Right ventricle myocardium superior (tissue), 1 donor: ENCODE results near the gene RMRP. TPM values are rescaled to one million over a fixed set of nuclear protein-coding genes. Genes with fewer than 3 reads are reported as not detected.

Source experiments
- ATAC-seq: fragments of 200-7000 bp; cut with Tn5 transposase; one replicate; pipeline ENCODE4 v1.9.1; 2020; ENCODE audit warnings: mild to moderate bottlenecking; ENCODE audit not compliant: poor library complexity
- DNase-seq: peaks from one replicate; pipeline ENCODE4 v3.0.0-alpha.2; 2020
- intact Hi-C: fragments of 100-400 bp; cut with DNase I; formaldehyde crosslinking; loops from one replicate; pipeline ENCODE4 v1.11.2; 2022
- long read RNA-seq: library from polyadenylated mRNA; unstranded; transcript quantifications from one replicate; pipeline ENCODE4 v2.0.0, GENCODE V29; 2021
- total RNA-seq: library from RNA; stranded (reverse); fragmentation: NEBNext Ultra II Directional; extraction: Animal tissue kit (Norgen Biotek cat#: 25700); gene quantifications from one replicate; pipeline ENCODE4 v1.2.1, GENCODE V29; 2021
- donor health status: DM: no; HTN: yes; CAD: no; lungs with severe emphysema.

RMRP gene
- total RNA-seq: 19,155 TPM
- long read RNA-seq: 0 reads

- ATAC-seq (peak; percentile 94), DNase-seq (peak; percentile 98)
- intact Hi-C loops: no loop called here
These were observed at the start of gene RMRP for GRCh38 chr9:35657546-35658136. TSS of gene RMRP (minus strand) at chr9:35658019.

- intact Hi-C loops: no loop called here
- ATAC-seq (no peak), DNase-seq (no peak)
These were observed 49.1 kb upstream of the RMRP start for GRCh38 chr9:35706951-35707350.

- intact Hi-C loops: no loop called here
- ATAC-seq: no peak
- peak; percentile 16 for DNase-seq
These were observed 48.1 kb upstream of the RMRP start for GRCh38 chr9:35705836-35706430.

- intact Hi-C loops: no loop called here
- ATAC-seq: no peak
- peak; percentile 26 for DNase-seq
These were observed 47.6 kb upstream of the RMRP start for GRCh38 chr9:35705372-35705771.

GRCh38 chr9:35703906-35704672 is 46.3 kb upstream of the RMRP start:
- ATAC-seq: peak; percentile 56
- intact Hi-C loops: no loop called here

GRCh38 chr9:35702696-35703095 is 44.9 kb upstream of the RMRP start:
- DNase-seq: peak; percentile 35
- intact Hi-C loops: no loop called here
- ATAC-seq: no peak

More at GRCh38 chr9:35703906-35704672, 46.3 kb upstream of the RMRP start:
- DNase-seq: peak; percentile 68

- intact Hi-C loops: no loop called here
- DNase-seq (peak; percentile 13), ATAC-seq (peak; percentile 62)
These were observed 43.1 kb upstream of the RMRP start for GRCh38 chr9:35700942-35701341.

GRCh38 chr9:35700031-35700430 is 42.2 kb upstream of the RMRP start:
- ATAC-seq: no peak
- DNase-seq: peak; percentile 12
- intact Hi-C loops: no loop called here

- intact Hi-C loops: loop anchor here (5.0 kb wide), 1 partner anchor 36 kb away; no protein-coding TSS in a partner anchor
- ATAC-seq: no peak
- DNase-seq: peak; percentile 10
These were observed 40.4 kb upstream of the RMRP start for GRCh38 chr9:35698231-35698630.

GRCh38 chr9:35697486-35697885 is 39.7 kb upstream of the RMRP start:
- intact Hi-C loops: loop anchor here (5.0 kb wide), 1 partner anchor 35 kb away; no protein-coding TSS in a partner anchor
- no peak for ATAC-seq
- no peak for DNase-seq

- intact Hi-C loops: loop anchor here (5.0 kb wide), 1 partner anchor 34 kb away; no protein-coding TSS in a partner anchor
- DNase-seq: peak; percentile 71
- peak; percentile 72 for ATAC-seq
These were observed 38.8 kb upstream of the RMRP start for GRCh38 chr9:35696520-35697215.

GRCh38 chr9:35695943-35696401 is 38.2 kb upstream of the RMRP start:
- DNase-seq (no peak), ATAC-seq (no peak)
- intact Hi-C loops: loop anchor here (5.0 kb wide), 1 partner anchor 34 kb away; no protein-coding TSS in a partner anchor

GRCh38 chr9:35691757-35692301 is 34.0 kb upstream of the RMRP start:
- ATAC-seq: no peak
- no peak for DNase-seq
- intact Hi-C loops: loop anchor here (5.0 kb wide), 1 partner anchor 35 kb away; no protein-coding TSS in a partner anchor

- intact Hi-C loops: loop anchor here (5.0 kb wide), 1 partner anchor 36 kb away; no protein-coding TSS in a partner anchor
- DNase-seq (no peak), ATAC-seq (no peak)
These were observed 33.5 kb upstream of the RMRP start for GRCh38 chr9:35691334-35691650.

- intact Hi-C loops: loop anchor here (5.0 kb wide), 1 partner anchor 37 kb away; no protein-coding TSS in a partner anchor
- DNase-seq: peak; percentile 89
- ATAC-seq: peak; percentile 70
These were observed 33.0 kb upstream of the RMRP start for GRCh38 chr9:35690614-35691333.

- ATAC-seq (no peak), DNase-seq (no peak)
- intact Hi-C loops: loop anchor here (5.0 kb wide), 1 partner anchor 37 kb away; no protein-coding TSS in a partner anchor
These were observed 32.4 kb upstream of the RMRP start for GRCh38 chr9:35690294-35690613.

- intact Hi-C loops: loop anchor here (5.0 kb wide), 1 partner anchor 38 kb away; no protein-coding TSS in a partner anchor
- ATAC-seq: peak; percentile 77
- DNase-seq: peak; percentile 85
These were observed 31.9 kb upstream of the RMRP start, which contains the start of gene TPM2 for GRCh38 chr9:35689542-35690293. TSS of gene TPM2 (minus strand) at chr9:35689925. CDS start at chr9:35689817, 108 bp downstream.
